Gastroesophageal sphincter (tissue), 4 donors: ENCODE results near the gene TMCO4. TPM values are rescaled to one million over a fixed set of nuclear protein-coding genes. Genes with fewer than 3 reads are reported as not detected.
A peak's percentile ranks its signal among the peaks of the same experiment; 100 is the strongest.

Experiments used
- ATAC-seq: fragments of 150-250 bp; one replicate; pipeline ENCODE4 v1.9.1; 2016; ENCODE audit warnings: mild to moderate bottlenecking, moderate library complexity
- H3K27ac ChIP-seq, 4 donors: fragments of 200-600 bp; sonication (generic) in 3 of 4; 1 replicate in 3 of 4; 2 replicates in 1 of 4; pipeline ENCODE4 v1.5.1; 2016 to 2019
- H3K27me3 ChIP-seq: fragments of 200-600 bp; sonication (generic); one replicate; pipeline ENCODE4 v1.5.1; 2019
- H3K36me3 ChIP-seq, 2 donors: fragments of 200-600 bp; sonication (generic); one replicate each; pipeline ENCODE4 v1.5.1; 2019; ENCODE audit warnings: control low read depth in 1 of 2
- H3K4me1 ChIP-seq, 3 donors: fragments of 200-600 bp; sonication (generic); 1 replicate in 2 of 3; 2 replicates in 1 of 3; pipeline ENCODE4 v1.5.1; 2016 to 2019; ENCODE audit warnings: control low read depth in 2 of 3
- H3K4me3 ChIP-seq, 2 donors: fragments of 200-600 bp; sonication (generic); one replicate each; pipeline ENCODE4 v1.5.1; 2019; ENCODE audit warnings: mild to moderate bottlenecking in 1 of 2, moderate library complexity in 1 of 2
- H3K9me3 ChIP-seq, 3 donors: fragments of 200-600 bp; sonication (generic); one replicate each; pipeline ENCODE4 v1.5.1; 2017 to 2019; ENCODE audit warnings: control low read depth in 2 of 3
- CTCF ChIP-seq, 4 experiments: fragments of 200-600 bp in 2 of 4; fragments of 450-650 bp in 2 of 4; sonication (generic) in 1 of 4; IDR thresholded peaks; one replicate each; pipeline ENCODE4 v1.5.1; 2017 to 2019; ENCODE audit warnings: antibody characterized with exemption in 4 of 4, mild to moderate bottlenecking in 2 of 4, moderate library complexity in 2 of 4
- EP300 ChIP-seq: sonication (generic); formaldehyde crosslinking; IDR thresholded peaks from one replicate; pipeline ENCODE4 v1.6.1; 2017; ENCODE audit warnings: antibody characterized with exemption, mild to moderate bottlenecking
- POLR2A ChIP-seq, 2 donors: fragments of 450-650 bp; IDR thresholded peaks; one replicate each; pipeline ENCODE4 v1.6.1; 2017; ENCODE audit warnings: antibody characterized with exemption in 2 of 2, mild to moderate bottlenecking in 2 of 2, moderate library complexity in 1 of 2
- POLR2AphosphoS5 ChIP-seq: sonication (generic); formaldehyde crosslinking; IDR thresholded peaks from one replicate; pipeline ENCODE4 v1.6.1; 2017; ENCODE audit warnings: antibody characterized with exemption
- WGBS, 2 donors: methylation state at CpG; one replicate each; pipeline ENCODE4 v1.1.5; 2018; ENCODE audit warnings: low coverage in 1 of 2; 5-methylcytosine and 5-hydroxymethylcytosine counted together
- total RNA-seq, 4 donors: library from RNA; depleted of rRNA; stranded (reverse); fragments of >200 nt; gene quantifications; one replicate each; pipeline ENCODE4 v1.1.0, GENCODE V29; 2016

Gene TMCO4
- total RNA-seq, 4 donors from 2014 or later: 18.1 to 36.9 (median 24.5) TPM

- H3K4me3 ChIP-seq: no peak overlapping the region
- TF ChIP-seq EP300 (no peak), POLR2A (IDR thresholded peaks at IDR 0.05) (no peak), CTCF (IDR thresholded peaks at IDR 0.05) (no peak), POLR2AphosphoS5 (no peak)
- no peak overlapping the region for H3K27ac ChIP-seq
- WGBS, 2 donors: 40% methylated on average over 1 of the region's 7 CpGs; no CpG with 5 or more reads in 1 of the 2 donors
- peaks cover 4% of the 10 kb centered on the region for H3K27me3 ChIP-seq
- ATAC-seq: no peak
- H3K36me3 ChIP-seq: peaks cover 0 to 30% of the 10 kb centered on the region in 2 donors
- no peaks in the 10 kb centered on the region for H3K4me1 ChIP-seq
- no peaks in the 10 kb centered on the region for H3K9me3 ChIP-seq
These were observed 119.1 kb downstream of the TMCO4 start for GRCh38 chr1:19680644-19681043.

- ATAC-seq: no peak
- Histone ChIP-seq H3K9me3 (no peaks in the 10 kb centered on the region), H3K27ac (no peak overlapping the region), H3K4me1 (no peaks in the 10 kb centered on the region), H3K27me3 (peaks cover 12% of the 10 kb centered on the region), H3K4me3 (no peak overlapping the region), H3K36me3 (peaks cover 0 to 22% of the 10 kb centered on the region in 2 donors)
- WGBS, 2 donors: 83% methylated on average over 2 of the region's 4 CpGs; no CpG with 5 or more reads in 1 of the 2 donors
- TF ChIP-seq CTCF (IDR thresholded peaks at IDR 0.05) (no peak), POLR2AphosphoS5 (no peak)
These were observed 120.0 kb downstream of the TMCO4 start for GRCh38 chr1:19679691-19680090.

- peaks cover 15% of the 10 kb centered on the region for H3K27me3 ChIP-seq
- no peak for ATAC-seq
- no peak for TF ChIP-seq EP300
- no peak for TF ChIP-seq POLR2AphosphoS5
- no peak for TF ChIP-seq POLR2A (IDR thresholded peaks at IDR 0.05)
- no peak for TF ChIP-seq CTCF (IDR thresholded peaks at IDR 0.05)
- peaks cover 0 to 19% of the 10 kb centered on the region in 2 donors for H3K36me3 ChIP-seq
- 80% methylated on average over 1 of the region's 34 CpGs; no CpG with 5 or more reads in 1 of the 2 donors for whole genome bisulfite sequencing, 2 donors
- H3K4me1 ChIP-seq: no peaks in the 10 kb centered on the region
- no peak overlapping the region for H3K27ac ChIP-seq
- H3K4me3 ChIP-seq: no peak overlapping the region
- no peaks in the 10 kb centered on the region for H3K9me3 ChIP-seq
These were observed 120.7 kb downstream of the TMCO4 start for GRCh38 chr1:19678931-19679453.

- Histone ChIP-seq H3K9me3 (no peaks in the 10 kb centered on the region), H3K36me3 (peaks cover 0 to 19% of the 10 kb centered on the region in 2 donors), H3K4me1 (no peaks in the 10 kb centered on the region), H3K4me3 (no peak overlapping the region), H3K27ac (no peak overlapping the region), H3K27me3 (peaks cover 15% of the 10 kb centered on the region)
- WGBS, 2 donors: no CpG with 5 or more reads among the region's 11 CpGs
- ATAC-seq: no peak
- no peak for TF ChIP-seq CTCF (IDR thresholded peaks at IDR 0.05)
- TF ChIP-seq POLR2AphosphoS5: no peak
- TF ChIP-seq POLR2A (IDR thresholded peaks at IDR 0.05): no peak
- no peak for TF ChIP-seq EP300
These were observed 121.2 kb downstream of the TMCO4 start for GRCh38 chr1:19678493-19678892.

- no peak overlapping the region for H3K4me3 ChIP-seq
- no peaks in the 10 kb centered on the region for H3K4me1 ChIP-seq
- peak; percentile 91 for ATAC-seq
- H3K27me3 ChIP-seq: peaks cover 31% of the 10 kb centered on the region
- H3K27ac ChIP-seq: no peak overlapping the region
- TF ChIP-seq POLR2AphosphoS5: no peak
- no peak for TF ChIP-seq EP300
- TF ChIP-seq CTCF (IDR thresholded peaks at IDR 0.05): no peak
- no peak for TF ChIP-seq POLR2A (IDR thresholded peaks at IDR 0.05)
- 11 to 25% methylated on average over 3 to 12 of the region's 13 CpGs for WGBS, 2 donors
- peaks cover 0 to under 1% of the 10 kb centered on the region in 2 donors for H3K36me3 ChIP-seq
- no peaks in the 10 kb centered on the region for H3K9me3 ChIP-seq
These were observed 123.2 kb downstream of the TMCO4 start for GRCh38 chr1:19676438-19676922.
